HG02938 (cell line): ENCODE measurements around the gene HOXD8.

Experiments used
- ATAC-seq: cut with Tn5 transposase; IDR thresholded peaks from one replicate; pipeline ENCODE4 v1.9.1; 2021; ENCODE audit warnings: mild to moderate bottlenecking, moderate library complexity; ENCODE audit not compliant: unreplicated experiment

The HOXD8 gene

DNA sequence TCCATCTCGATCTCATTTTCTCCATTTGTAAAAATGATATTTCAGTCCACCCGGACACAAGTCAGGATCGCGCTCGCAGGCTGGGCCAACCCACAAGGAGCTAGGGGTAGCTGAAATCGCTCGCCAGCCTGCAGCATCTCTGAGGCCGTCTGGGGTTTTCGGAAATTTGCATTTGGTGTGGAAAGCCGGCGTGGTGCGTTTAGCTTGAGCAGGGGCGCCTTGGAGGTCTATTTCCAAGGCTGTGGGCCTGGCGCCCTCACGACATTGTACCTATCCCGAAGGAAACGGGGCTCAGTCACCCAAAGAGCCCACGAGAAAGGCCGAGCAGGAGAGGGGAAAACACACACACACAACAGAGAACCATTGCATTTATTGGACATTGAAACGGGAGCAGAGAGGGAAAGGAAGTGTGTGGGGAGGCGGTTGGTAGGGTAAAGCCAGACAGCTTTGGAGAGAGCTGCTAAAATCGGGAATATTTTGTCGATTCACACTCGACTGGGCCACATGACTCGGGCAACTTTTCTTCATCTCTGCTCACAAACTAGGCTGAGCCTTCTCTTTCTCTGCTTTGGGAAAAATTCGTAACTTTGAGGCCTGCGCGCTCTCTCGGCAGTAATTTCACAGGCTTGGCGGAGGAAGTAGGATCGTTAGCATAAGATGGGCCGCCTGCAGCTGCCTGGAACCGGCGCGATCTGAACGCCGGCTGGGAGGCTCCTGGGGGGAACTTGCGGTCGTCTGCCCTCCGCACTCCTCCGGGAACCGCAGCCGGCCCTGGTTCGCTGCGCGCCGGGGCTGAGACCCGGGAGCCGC, 1.1 kb upstream of the HOXD8 start:
- ATAC-seq, result no peak

DNA sequence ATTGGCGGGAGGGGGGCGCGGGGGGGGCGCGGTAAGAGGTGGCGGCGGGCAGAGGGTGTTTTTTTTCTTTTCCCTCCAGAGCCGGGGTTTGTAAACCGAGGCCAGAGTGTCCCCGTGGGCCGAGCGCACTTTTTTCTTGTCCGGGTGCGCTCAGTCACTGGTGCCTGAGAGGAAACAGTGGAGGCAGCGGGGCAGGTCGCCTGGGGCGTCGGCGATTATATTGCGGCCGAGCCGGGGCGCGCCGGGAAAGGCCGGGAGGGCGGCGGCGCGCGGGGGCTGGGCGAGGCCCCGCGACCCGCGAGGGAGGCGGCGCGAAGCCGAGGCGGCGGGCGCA, 275 bp downstream of the HOXD8 start:
- no peak for ATAC-seq

DNA sequence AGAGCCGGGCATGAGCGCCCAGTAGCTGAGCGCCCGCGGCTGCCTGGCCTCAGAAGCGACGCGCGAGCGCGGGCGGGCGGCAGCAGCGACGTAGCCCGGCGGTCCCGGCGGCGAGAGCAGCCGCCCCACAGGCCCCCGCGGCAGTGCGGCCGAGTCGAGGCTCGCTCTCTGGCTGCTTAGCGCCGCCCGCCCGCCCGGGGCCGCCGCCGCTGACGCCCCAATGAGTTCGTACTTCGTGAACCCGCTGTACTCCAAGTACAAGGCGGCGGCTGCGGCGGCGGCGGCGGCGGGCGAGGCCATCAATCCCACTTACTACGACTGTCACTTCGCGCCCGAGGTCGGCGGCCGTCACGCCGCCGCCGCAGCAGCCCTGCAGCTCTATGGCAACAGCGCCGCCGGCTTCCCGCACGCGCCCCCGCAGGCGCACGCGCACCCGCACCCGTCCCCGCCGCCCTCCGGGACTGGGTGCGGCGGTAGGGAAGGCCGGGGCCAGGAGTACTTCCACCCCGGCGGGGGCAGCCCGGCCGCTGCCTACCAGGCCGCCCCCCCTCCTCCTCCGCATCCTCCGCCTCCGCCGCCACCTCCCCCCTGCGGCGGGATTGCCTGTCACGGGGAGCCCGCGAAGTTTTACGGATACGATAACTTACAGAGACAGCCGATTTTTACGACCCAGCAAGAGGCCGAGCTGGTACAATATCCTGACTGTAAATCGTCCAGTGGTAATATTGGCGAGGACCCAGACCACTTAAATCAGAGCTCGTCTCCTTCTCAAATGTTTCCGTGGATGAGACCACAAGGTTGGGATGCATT, 847 bp downstream of the HOXD8 start:
- no peak for ATAC-seq

DNA sequence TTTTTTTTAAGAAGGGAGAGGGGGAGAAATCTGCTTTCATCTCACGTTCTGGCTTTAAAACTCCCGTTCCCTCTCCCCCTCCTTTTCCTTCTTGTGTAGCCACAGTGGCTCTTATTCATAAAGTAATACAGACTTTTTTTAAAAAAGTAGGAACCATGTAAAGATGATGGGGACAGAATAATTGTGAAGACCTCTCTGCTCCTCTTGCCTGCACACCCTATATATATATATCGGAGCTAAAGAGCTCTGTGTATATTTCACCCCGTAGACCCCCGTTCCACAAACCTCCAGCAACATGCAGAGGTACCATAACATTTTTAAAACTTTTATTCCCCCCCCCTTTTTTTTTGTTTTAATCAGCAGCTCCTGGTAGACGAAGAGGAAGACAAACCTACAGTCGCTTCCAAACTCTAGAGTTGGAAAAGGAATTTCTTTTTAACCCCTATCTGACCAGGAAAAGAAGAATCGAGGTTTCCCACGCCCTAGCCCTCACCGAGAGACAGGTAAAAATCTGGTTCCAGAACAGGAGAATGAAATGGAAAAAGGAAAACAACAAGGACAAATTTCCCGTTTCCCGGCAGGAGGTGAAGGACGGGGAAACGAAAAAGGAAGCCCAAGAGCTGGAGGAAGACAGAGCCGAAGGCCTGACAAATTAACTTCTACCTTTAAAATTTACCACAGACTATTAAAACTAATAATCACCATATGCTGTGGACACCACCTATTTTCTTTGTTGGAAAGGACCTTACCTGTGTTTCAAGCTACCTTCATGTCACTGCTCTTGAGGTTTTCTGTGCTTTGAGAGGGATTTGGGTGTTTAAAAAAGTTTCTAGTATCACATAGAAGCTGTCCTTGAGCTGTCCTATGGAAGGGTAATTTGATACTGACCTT, 1.7 kb downstream of the HOXD8 start:
- no peak for ATAC-seq

DNA sequence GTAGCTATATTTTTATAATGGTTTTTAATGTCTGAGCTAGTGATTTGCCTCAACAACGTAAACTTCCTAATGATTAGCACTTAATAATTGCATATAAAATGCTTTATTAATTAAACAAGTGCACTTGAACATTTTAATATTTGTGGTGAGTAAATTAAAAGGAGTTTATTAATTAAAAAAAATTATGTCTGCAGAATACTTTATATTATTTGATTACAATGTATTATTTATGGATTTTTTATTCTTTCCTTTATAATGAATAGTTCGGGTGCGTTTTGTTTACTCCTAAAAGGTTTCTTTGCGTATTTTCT, 2.3 kb downstream of the HOXD8 start:
- ATAC-seq, result no peak

DNA sequence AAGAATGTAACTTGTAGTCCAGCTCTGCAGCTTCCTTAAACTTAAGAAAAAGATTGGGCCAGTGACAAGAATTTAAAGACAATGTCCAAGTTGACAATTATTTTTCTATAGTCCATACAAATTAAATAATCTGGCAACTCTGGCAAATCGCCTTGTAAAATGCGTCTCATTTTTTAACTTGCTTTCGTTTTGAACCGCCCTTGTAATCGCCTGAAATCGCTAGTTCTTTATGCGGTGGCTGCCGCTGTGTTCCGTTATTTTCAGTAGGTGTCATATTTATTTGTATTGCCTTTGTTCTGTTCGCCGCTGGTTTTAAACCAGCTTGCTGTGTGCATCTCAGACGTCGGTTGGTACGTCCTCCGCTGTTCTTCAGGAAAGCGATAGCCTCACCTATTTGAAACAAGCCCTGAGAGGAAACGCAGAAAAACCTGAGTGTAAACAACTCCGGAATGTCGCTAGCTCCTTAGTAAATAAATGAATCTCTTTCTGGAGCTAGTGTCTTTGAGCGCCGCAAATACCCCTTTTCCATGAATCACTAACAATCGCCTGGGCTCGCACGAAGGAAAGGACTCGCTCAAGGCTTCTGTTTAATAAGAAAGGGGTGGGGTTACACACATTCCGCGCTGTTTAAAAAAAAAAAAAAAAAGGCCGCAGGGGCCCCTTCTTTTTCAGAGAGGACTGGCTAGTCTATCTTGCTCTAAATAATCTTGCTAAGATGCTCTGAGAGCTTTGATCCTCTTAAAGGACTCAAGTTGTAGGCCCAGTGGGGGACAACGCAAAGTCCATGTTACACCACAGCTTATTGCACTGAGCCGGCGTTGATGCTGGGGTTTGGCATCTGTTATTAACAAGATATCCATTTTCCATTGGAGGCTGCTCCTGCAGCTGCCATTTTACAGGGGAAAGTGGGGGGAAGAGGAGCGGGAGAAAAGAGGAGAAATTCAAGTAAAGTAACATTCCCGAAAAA, 3.0 kb downstream of the HOXD8 start:
- no peak for ATAC-seq

DNA sequence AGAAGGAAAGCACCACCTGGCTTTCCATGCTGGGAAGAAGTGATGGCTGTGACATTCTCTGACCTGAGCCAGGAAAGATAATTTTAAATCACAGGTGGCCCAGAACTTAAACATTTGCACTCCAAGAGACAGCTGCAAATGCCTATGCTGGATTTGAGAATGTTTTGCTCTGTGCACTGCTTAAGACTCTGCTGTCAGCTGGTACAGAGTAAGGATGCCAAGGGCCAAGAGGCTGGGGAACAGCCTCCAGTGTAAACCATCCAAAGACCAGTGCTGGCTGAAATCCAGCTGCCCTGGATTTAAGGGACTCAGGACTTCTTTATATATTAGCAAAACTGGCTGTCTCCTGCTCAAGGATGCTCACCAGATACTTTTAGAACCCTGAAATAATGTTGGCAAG, 3.9 kb downstream of the HOXD8 start:
- no peak for ATAC-seq

DNA sequence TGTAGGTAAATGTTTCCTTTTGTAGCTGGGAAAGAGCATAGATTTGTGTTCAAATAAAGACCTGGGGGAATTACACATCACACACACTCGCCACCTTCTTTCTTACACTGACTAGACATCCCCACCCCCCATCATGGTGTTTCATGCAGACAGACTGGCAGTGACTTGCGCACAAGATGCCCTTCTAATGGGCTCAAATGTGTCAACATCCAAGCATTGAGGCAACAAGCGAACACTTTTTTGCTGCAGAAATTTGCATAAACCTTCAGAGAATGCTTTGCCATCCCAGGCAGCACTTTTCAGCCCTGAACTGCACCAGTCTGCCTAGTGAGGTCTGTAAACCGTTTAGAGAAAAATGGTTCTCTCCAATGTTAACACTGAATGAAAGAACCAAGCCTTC, 4.5 kb downstream of the HOXD8 start:
- ATAC-seq, result no peak

DNA sequence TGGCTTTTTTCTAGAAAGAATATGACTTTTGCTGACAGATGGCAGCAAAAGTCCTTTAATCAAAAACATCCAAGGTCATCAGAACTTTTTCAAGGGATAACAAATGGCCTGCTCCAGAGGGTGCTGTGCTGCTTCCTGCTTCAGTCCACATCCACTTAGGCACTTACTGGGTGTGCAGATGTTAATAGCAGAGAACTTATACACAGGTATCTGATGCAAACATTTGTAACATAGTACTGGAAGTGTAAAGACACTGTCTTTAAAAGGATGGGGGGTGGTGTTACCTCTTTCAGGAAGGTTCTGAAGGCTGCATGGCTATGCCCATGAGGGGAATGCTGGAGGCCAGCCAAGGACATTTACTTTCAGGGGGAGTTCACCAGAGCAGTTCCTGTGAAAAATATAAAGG, 5.5 kb downstream of the HOXD8 start:
- ATAC-seq, result no peak

DNA sequence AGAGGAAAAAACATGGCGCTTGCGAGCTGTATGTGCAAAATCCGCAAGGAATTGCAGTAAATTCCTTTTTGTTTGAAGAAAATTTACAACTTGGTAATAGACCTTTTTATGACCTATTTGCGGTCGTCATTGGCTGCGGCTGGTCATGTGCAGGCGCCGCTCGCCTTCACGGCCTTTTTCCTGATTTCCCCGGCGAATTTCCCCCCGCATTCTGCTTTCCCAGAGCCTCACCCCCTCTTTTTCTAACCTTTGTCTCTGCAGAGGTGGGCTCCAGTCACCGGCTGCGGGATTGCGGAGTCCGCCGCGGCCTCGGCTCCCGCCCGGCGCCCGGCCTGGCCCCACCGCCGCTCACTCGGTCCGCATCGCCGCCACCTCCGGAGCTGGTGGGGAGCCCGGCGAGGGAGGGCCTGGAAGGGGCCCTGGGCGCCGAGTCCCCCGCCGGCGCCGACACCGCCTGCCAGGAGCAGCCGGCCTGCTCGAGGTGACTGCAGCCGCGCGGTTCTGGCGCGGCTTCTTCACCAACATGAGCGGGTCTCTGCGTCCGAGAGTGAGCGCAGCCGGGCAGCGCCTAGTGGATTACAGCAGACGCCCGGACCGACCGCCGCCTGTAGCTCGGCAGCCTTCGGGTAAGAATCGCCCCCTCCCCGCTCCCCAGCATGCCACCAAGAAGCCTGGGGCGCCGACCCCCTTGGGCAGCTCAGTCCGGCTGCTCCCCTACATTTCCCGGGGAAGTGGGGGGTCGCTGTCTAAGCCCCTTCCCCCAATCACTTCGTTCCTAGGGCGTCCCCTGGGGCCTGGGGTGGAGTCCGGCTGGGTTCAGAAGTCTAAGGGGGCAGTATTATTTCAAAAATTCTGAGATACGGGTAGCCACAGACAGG, 7.1 kb downstream of the HOXD8 start:
- no peak for ATAC-seq

DNA sequence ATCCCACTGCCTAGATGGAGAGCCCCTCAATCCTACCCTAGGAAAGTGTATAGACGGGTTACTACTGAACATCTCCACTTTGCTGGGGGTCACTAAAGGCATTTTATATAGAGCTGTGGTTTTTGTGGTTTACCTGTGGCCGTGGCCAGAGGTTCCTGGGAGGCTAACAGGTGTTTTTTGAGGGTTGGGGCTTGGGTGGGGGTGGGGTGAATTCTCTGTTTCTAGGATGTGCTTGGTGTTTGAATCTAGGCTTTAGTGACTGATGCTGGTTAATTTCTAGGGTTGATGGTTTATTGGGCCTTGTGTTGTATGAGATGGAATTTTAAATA, 7.7 kb downstream of the HOXD8 start:
- ATAC-seq, result no peak

DNA sequence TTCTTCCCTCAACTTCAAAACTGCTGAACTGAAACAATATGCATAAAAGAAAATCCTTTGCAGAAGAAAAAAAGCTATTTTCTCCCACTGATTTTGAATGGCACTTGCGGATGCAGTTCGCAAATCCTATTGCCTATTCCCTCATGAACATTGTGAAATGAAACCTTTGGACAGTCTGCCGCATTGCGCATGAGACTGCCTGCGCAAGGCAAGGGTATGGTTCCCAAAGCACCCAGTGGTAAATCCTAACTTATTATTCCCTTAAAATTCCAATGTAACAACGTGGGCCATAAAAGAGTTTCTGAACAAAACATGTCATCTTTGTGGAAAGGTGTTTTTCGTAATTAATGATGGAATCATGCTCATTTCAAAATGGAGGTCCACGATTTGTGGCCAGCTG, 8.4 kb downstream of the HOXD8 start:
- ATAC-seq, result no peak

DNA sequence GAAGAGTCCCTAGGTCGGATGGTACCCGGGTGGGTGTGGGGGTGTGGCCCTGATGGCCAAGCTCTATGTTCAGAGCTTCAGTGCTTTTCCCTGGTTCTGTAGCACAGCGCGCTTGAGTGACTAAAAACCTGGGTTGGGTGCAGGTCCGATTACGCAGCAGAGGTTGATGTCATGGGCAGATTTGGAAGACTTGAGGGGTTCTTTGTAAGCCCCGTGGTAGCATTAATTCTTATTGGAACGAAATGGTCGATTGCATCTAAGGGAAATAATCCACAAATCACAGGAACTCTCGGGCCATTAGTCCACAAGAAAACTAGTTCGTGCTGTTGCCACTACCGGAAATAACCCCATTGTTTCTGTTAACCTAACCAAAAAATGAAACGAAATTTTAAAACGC, 9.0 kb downstream of the HOXD8 start:
- ATAC-seq, result no peak

DNA sequence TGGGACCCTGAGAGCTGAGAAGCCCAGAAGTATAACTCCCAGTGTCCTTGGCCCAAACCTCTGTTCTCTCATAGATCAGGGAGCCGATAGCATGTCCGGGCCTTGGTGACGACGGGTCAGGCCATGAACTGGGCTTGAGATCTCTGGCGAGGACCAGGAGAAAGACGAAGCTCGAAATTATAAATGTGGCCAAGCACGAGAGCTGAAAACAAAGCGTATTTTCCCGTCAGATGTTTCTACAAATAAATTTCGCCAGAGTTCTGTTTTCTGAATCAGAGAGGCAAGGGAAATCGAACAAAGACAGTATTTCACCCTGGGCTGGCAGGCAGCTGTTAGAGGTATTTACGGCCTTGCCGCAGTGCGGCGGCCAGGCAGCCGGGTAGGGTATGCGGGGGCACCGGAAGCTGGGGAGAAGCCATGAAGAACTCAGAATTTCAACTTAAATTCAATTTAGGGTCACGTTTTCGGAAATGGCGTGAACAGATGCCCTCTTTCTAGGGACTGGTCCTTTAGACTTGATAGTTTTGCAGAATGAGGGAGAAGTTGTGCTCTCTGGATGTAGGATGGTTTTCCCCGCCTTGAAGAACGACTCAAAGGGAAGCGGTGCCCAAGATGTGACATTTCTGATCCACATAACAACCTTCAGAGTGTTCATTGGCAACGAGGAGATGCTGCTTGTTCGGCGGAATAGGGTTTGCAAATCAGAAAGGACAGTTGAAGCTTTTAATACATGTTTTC, 9.6 kb downstream of the HOXD8 start:
- no peak for ATAC-seq

DNA sequence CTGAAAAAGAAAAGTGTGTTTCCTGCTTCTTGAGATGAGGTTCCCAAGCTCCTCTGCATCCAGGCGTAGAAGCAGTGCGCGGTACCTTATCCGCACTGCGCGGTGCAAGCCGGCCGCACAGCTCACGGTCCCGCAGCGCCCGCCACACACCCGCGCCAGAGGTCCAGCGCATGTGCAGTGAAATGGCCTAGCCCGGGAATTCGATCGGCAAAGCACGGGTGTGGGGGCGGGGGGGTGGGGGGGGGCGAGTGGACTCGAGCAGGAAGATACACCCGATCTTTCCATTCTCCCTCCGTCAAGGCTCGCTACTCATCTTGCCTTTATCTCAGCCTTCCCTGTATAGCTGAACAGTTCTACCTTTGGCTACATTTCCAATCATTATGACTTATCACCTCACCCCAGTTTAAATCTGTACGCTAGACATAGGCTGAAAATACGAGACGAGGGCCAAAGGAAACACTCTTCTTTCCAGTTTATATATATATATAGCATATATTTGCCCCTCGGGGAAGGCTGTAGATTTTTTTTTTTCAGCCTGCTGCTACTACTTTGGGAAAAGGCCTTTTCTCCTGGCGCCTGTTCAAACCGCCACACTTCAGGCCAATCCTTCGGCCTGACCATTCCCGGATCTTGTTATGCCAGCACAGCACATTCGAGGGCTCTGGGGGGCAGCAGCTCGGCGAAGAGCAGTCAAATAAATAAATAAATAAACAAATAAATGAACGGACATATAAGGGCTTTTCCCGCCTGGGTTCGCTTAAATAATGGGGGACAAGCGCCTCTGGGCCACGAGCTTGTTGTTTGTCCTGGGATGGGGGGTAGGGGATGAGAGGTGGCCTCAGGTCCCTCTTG, 10.4 kb downstream of the HOXD8 start:
- ATAC-seq, result peak; percentile 21

DNA sequence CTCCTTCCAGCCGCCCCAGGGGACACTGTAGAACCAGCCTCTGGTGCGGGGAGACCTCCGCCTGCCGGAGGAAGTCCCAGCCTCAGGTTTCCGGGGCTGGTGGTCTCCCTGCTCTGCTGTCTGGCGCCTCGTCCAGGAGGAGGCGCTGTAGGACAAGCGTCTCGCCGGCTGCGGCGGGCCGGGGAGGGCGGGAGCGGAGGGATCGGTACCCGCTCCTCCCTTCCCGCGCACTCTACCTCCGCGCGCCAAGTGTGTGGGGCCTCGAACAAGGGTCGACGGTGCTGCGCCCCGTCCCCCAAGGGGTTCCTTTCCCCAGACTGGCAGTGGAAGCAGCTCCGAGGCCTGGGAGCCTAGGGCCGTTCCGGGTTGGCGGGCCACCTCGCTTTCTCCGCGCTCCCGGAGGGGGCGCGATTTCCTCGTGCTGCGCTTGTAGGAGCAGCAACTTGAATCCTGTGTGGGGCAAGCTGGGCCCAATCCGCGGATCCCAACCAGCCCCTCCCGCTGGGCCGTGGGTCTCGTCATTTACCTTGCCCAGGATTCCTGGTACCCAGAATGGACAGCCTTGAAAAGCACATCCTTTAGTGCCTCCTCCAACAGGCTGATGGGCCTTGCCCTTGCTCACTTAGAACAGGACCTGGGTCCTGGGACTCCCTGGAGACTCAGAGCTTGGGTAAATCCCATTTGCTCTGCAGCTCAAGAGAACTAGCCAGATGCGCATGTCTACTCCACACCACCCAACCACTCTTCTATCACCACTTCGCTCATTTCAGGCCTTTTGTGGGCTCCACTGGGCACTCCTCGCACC, 11.2 kb downstream of the HOXD8 start:
- ATAC-seq, result peak; percentile 91

DNA sequence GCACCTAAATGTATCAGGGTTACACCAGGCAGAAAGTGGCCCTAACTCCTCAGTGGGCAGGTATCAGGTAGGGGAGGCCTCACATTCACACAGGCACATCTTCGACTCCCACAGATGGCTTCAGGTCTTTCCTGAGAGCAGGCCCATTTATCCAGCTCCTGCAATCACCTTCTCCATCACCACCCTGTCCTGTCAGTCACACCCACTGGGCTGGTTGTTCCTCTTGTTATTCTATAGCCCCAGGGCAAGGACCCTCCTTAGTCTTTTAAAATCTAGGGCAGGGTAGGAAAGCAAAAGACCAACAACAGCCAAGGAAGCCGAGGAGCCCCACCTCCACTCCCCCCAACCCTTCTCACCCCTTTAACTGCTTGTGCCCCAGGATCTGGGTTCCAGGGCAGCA, 12.8 kb downstream of the HOXD8 start:
- ATAC-seq, result no peak
